Activated CD4-positive, alpha-beta T cell treated with anti-CD3 and anti-CD28 coated beads, Interleukin-2, amount 50 U/mL, for 1 hour (primary cell): ENCODE data around the gene CCL27.
A peak's percentile ranks its signal among the peaks of the same experiment; 100 is the strongest.

Source experiments
- DNase-seq: peaks from one replicate; pipeline ENCODE4 v3.0.0-alpha.2; 2020

The CCL27 gene

DNA sequence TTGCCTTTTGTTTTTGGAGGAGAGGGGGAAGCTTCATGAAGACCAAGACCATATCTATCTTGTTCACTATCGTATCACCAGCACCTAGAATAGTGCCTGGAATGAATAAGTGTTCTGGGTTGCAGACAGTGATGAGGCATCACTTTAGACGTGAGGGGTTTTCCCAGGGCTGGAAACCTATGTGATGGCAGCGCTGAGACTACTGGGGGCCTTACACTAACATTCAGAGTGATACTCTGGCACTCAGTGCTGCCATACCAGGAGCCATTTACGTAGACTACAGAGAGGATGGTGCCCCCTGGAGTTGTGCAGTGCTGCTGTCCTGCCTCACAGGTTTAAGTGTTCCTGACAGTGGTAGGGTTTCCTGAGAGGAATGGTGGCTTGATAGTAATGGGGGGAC is 21.7 kb upstream of the CCL27 start:
- DNase-seq: no peak

DNA sequence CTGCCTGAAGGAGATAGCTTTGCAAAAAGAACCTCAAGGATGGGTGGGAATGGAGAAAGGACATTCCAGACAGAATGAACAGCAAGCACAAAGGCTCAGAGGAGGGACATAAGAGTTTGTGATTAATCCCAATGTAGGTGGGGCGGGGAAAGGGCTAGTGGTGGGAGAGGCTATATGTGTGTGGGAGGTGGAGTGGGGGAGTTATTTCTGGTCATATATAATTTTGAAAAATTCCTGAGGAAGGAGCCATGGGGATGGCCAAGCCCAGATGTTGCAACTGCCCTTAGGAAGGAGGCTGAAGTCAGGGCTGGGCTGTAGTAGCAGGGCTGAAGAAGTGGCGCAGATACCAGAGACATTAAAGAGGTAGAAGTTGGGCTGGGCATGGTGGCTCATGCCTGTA is 13.4 kb upstream of the CCL27 start:
- DNase-seq: no peak

DNA sequence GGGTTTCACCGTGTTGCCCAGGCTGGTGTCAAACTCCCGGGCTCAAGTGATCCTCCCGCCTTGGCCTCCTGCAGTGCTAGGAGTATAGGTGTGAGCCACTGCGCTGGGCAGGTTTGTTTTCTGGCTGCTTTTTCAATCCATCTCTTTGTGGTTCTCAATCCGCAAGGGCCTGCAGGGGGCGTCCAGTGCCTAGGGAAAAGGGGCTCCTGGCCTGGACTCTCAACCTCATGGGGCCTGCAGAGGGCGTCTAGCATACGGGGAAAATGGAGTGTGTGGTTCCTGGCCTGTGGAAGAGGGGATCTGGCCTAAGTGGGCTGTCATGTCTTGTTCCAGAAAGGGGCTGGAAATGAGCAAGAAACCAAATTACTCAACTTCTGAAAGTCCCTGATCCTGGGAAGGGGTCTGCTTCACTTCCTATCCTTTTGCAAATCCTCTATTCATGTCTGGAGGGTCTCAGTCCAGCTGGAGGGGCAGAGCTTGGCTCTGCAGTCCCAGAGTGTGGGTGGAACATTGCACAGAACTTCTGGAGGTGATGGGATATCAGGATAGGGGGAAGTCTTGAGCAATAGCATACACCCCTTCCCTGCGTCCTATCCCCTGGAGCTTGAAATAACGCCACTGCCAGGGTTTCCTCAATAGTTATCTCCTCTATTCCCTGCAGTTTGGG is 12.7 kb upstream of the CCL27 start:
- peak; percentile 52 for DNase-seq

DNA sequence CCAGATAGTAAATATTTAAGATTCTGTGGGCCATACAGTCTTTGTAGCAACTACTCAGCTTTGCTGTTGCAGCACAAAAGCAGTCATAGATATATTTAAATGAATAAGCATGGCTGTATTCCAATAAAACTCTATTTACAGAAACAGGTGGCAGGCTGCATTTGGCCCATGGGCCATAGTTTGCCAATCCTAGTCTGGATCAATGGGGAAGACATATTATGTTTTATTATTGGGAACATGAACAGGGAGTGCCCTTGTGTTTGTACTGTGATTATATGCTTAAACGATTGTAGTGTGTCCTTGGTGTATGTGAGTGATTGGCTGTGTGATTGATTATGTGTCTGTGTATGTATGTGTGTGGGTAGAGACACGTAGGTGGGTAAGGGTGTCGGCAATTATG is 12.0 kb upstream of the CCL27 start:
- no peak for DNase-seq

DNA sequence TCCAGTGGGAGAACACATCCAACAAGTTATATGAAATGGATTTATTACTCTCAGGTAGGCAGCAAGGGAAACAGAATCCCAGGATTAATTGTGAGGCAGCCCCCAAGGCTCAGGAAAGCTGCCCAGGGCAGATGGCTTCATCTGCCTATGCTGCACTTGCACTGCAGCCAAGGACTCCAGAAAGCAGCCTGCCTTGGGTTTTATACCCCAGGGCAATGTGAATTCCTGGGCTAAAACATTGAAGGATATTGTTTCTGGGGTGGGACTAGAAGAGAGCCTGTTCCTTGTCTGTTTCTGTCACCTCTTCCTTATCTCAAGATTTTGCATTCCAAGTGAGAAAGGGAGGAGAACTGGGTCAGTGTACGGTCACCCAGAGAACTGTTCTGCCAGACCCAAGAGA is 8.8 kb upstream of the CCL27 start:
- DNase-seq: no peak

DNA sequence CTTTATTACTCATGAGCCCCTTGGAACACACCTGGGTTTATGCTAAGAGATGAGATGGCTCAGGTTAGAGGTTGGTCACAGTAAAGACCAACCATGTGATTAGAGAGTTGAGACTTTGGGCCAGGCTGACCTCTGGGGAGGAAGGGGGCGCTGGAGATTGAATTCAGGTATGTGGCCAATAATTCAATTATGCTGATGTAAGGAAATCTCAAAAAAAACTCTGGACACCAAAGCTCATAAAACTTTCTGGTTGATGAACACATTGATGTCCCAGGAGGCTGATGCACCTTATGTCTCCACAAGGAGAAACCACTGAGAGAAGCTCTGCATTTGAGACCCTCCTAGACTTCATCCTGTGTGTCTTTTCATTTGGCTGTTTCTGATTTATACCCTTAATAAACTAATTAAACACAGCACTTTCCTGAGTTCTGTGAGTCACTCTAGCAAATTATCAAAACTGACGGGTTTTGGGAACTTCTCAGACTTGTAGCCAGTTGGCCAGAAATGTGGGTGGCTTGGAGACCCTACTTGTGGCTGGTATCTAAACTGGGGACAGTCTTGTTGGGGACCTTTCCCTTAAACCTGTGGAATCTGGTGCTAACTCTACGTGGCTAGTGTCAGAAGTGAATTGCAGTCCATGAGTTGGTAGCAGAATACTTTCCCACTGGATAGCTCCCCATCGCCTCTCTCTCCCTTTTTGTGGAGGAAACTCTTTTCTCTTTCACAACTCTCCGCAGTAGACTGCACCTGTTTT is 7.5 kb upstream of the CCL27 start:
- no peak for DNase-seq

DNA sequence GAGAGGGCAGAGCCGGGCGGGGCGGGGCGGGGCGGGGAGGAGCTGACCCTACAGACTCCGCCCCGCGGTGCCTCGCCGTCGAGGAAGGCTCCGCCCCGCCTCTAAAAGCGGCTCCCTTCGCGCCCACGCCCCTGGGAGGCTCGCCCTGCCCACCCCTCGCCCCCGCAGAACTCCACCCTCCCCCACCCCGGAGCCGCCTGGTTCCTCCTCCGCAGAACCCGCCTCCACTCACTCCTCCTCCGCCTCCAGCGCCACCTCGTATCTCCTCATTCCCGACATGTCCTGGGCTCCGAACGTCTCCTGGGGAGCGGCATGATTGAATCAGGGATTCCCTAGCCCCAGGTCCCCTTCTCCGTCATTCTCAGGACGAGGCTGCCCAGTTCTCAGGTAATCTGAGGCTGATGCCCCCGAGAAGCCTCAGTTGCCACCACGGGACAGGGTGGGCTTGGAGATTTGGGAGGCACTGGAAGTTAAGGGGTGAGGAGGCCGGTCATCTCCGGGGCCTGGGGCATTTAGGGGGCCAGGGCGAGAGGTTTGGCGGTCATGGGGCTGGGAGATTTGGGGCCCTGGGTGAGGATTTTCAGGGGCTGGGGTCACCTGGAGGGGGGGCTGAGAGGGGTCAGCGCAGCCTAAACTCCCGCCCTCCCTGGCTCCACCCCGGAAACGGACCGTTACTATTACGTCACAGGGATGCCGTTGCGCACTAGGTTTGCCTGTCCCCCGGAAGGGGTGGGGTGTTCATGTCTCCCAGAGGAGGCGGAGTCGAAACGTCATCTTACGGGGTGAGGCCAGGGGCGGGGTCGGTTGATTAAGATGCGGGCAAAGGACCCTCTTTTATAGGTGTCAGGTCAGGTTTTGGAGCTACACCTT is 3.2 kb upstream of the CCL27 start:
- peak; percentile 89 for DNase-seq

DNA sequence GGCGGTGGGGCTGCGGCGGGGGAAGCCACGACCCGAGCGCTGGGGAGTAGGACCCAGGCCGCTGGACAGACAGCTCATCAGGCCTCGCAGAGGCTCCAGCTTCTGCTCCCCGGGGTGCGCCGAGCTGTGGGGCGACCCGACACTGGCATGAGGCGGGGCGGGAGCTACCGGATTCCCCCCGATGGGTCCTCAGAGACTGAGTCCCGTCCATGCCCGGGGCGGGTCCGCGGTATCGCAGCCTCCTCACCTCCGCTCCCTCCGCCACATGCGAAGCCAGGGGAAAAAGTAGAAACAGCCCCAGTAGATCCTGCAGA is 2.6 kb upstream of the CCL27 start:
- DNase-seq: no peak

DNA sequence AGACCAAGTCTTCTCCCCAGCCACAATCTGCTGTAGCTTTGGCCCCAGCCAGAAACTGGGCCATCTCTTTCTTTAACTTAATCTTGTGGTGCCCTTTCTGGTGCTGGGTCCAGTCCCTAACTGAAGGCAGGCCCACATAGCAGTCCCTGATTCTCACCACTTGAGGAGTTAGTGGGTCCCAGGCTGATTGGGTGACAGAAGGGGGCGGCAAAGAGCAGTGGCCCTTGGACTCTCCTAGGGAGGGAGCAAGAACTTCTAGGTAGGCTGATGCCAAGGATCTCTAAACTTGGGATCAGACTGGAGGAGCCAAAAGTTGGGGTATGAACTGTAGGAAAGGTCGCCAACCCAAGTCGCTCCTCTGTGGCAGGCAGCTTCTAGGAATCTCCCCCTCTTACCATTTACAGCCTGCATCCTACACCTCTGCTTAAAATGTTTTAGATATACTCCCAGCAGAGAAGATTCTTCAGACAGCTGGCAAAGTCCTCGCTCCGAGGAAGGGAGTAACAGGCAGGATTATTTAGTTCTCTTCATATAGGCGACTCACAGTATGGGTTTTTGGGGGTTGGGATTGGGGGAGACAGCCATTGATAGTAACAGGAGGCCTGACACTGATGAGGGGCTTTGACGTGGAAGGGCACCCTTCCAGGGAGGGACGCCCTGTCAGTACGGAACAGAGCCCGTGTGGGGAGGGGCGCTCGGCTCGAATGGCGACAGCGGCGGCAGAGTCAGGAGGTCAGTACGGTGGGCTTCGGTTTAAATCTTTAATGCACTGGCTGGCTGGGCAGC is 2.0 kb upstream of the CCL27 start:
- DNase-seq: peak; percentile 62

DNA sequence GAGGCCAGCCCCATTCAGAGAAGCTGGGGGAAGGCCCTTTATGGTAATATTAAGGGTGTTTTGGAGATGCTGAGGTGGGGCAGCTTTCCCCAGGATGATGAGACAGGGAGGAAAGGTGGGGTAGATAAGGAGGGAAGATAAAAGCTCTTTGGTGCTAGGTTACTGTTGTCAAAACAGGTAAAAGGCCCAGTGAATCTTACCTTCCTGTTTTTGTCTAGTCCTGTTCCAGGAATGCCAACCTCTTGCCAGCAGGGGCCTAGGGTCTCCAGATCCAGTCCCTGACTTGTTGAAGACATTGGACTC is 797 bp upstream of the CCL27 start:
- peak; percentile 25 for DNase-seq

DNA sequence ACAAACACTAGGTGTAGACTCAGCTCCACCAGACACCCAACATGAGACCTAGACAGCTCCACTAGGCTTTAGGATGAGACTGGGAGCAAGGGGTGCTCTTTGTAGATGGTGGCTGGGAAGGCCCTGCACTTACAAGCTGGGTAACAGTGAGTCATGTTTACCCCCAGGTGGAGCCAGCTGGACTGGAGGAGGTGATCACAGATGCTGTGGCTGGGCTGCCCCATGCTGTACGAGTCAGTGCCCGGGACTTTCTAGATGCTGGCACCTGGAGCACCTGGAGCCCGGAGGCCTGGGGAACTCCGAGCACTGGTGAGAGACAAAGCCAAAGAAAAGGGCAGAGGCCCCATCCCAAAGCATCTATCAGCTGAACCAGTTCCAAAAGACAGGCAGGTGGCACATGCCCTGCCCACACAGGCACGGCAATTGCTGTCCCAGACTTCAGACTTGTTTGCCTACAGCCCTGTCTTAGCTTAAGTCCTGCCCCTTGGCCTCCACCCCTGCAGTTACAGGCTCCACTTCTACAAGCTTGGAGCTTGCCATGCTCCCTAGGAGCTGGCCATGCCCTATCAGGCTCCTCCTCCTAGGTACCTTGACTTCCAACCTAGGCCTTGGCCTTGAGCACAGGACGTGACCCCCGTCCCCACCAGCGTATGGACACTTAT is 2.7 kb downstream of the CCL27 start:
- no peak for DNase-seq

DNA sequence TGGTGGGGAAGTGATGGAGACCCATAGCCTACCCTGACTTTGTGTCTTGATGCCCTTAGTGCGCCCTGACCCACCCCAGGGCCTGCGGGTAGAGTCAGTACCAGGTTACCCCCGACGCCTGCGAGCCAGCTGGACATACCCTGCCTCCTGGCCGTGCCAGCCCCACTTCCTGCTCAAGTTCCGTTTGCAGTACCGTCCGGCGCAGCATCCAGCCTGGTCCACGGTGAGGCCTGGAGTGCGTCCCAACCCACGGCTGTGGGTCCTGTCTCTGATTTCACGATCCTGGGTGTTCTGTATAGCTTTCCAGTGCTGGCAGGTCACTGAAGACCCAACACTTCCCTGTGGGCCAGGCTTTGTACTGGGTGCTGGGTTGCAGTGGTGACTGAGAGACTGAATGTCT is 4.0 kb downstream of the CCL27 start:
- DNase-seq: no peak

DNA sequence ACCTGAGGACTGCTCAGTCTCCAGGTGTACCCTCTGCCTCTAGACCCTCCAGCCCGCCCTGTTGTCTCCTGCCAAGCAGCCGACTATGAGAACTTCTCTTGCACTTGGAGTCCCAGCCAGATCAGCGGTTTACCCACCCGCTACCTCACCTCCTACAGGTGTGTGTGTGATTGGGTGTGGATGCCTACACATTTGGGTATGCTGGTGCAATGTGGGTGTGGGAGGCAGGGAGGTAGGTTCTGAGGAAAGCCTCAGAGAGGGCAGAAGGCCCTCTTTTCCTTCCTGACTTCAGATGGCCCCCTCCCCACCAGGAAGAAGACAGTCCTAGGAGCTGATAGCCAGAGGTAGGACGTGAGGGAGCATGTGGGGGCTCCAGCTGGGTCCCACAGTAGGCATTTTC is 5.5 kb downstream of the CCL27 start:
- no peak for DNase-seq

DNA sequence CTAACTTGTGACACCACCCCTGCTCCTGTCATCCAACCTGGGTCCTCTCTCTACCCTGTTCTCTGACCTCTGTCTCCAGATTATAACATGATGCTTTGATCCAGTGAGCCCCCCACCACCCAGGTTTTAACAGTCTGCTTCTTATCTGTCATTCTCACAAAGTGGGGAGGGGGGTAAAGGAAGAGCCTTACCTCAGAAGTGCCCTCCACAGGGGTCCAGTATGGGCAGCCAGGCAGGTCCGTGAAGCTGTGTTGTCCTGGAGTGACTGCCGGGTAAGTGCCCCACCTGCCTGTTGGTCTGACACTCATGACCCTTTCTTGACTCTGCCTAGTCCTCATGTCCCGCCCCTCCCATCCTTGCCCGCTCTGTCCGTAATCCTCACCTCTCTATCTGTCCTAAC is 7.1 kb downstream of the CCL27 start:
- DNase-seq: no peak

DNA sequence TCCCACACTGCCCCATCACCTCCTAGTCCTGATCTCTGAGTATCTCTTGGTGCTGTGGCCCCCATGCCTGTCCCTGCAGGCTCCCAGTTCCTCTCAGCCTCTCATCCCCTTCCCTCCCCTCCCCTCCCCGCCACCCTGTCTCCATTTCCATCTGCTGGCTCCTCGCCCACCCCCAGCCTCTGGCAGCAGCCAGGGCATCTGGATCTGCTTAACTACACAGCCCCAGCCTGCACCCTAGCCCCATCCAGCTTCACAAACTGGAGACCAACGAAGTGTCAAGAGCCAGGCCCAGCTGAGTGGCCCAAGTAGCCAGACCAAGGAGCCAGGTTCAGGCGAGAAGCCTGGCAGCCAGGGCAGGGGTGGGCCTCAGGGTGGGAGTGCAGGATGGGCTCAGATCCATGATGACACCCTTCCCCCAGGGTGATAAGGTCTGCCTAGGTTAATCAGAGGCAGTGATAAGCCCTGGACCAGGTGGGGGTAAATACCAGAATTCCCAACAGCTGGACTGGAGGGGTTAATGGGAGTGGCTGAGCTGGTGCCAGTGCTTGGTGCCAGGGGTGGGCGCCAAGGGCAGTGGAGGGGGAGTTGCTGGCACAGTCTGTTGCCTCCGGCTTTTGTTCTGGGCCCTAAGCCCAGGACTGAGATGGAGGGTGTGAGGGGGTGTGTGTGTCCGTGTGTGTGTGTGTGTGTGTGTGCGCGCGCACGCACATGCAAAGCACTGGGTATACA is 8.0 kb downstream of the CCL27 start:
- no peak for DNase-seq

DNA sequence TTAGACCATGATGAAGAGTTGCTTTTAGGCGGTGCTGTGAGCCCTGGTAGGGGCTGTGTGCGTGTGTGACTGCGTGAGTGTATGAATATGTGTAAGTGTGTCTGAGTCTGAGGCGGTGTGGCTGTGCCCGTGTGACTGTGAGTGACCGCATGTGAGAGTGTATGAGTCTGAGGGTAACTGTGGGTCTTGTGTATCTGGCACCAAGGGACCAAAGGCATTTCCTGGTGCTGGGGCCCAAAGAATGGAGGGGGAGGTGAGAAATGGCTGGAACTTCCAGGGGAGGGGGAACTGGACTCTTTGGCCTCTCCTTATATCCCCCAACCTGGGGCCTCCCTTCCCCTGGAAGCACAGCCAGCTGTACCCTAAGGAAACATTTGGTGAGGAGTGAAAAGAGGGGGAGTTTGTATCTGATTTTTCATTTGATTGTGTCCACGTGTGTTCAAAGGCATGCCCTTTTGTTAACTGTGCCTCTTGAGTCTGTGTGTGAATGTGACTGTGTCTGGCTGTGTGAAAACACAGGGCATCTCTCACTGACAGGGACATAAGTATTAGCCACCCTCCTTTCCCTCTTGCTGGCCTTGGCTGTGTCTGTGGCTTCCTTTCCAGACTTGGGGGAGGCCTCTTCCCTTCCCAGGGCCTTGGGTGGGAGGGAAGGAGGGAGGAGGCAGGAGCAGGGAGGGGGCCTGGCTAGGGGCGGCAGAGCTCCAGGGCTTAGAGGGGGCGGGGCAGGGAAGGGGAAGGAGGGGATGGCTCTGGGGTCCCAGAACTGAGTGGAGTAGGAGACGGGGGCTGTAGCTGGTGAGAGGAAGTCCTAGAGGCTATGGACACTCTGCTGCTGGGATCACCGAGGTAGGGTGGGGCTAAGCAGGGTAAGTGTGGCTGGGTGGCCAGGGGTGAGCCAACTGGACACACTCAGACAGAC is 9.0 kb downstream of the CCL27 start:
- no peak for DNase-seq

DNA sequence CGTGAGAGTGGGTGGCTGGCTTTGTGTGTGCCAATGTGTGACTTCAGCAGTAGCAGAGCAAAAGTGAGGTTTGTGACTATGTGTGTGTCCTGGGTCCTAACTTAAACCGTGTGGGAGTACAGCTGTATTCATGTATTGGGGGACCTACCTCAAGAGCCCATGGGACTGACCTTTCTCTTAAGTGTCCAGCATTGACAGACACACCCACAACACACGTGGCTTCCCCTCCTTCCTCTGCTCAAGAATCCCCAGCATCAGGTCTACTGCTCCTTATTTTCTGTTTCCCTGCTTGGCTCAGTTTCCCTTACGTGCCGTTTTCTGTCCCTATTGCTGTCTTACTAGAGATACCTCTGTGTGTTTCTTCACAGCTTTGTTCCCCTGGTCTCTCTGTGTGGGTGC is 9.9 kb downstream of the CCL27 start:
- no peak for DNase-seq

DNA sequence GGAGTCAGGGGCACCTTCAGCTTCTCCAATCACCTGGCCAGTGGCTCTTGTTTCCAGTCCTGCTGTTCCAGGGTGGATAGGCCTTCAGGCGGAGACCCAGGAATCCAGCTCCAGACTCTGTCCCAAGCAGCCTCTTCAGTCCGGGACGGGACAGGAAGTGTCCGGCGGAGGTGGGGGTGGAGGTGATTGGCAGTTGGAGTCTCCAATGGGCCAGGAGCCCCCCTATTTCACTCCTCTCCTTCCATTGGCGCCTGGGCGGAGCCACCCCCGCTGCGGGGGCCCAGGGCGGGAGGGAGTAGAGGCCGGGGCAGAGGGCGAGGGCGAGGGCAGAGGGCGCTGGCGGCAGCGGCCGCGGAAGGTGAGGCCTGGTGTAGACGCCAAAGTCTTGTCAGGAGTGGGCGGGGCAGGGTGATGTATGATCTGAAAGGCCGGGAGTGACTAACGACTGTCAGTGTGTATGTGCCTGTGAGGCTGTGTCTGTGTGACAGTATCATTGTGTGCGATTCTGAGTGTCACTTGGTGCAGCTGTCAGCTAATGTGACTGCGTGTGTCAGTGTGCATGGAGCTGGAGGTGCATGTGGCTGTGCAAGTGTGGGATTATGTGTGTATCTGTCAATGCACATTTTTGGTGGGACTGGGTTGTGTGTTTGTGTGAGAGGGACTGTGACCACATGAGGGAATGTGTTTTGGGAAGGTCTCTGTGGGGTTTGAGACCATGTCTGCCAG is 10.4 kb downstream of the CCL27 start, which contains the start of gene IL11RA:
TSS of gene IL11RA (plus strand) at position 310 of the 726 bp plus-strand sequence. CDS start 3,033 bp downstream, outside the sequence.
- peak; percentile 38 for DNase-seq

DNA sequence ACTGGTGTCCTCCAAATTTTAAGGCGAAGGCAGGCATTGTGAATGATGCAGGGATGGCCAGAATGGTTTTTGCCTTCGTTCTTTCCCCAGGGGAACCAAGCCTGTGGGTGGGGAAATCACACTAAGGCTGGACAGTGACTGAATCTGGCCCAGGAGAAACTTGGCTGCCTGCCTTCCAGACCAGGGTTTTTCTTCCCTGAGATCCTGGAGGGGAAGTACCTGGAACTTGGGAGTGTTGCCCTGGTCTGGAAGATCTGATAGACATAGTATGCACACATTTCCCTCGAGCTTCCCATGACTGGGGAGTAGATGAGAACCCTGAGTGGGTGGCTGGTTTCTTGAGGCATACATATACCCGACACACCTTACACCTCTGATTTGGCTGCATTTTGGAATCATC is 11.1 kb downstream of the CCL27 start:
- DNase-seq: no peak

DNA sequence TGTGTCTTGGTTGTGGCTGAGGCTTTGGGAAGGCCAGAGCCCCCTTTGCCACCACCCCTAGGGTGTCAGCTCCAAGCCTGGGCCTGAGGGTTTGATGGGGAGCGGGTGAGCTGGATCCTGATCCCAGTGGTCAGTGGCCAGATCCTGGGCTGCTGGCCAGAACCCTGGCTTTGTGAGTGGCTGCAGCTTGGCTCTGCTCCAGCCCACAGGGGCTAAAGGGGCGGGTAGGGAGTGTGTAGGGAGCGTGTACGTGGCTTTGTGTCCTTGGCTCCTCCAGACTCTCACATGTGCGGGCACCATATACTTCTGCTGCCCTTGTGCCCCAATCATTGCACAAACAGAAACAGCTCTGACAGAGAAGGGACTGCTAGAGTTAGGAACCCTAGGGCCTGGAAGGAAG is 11.6 kb downstream of the CCL27 start:
- no peak for DNase-seq
